Trophoblast cell (in vitro differentiated cells and primary cell): ENCODE results near the gene CACNG8.

ENCODE experiments used
- DNase-seq, 2 donors: peaks; one replicate each; pipeline ENCODE4 v3.0.0-alpha.2; 2016
- H2AFZ ChIP-seq: 2 replicates; pipeline ENCODE4 v1.6.1; 2013; ENCODE audit warnings: low read length, moderate library complexity, mild to moderate bottlenecking; ENCODE audit not compliant: insufficient read depth, poor library complexity
- H2AK5ac ChIP-seq: 2 replicates; pipeline ENCODE4 v1.6.1; 2013; ENCODE audit warnings: mild to moderate bottlenecking, low read length
- H2BK120ac ChIP-seq: 2 replicates; pipeline ENCODE4 v1.6.1; 2013; ENCODE audit warnings: low read length, mild to moderate bottlenecking, moderate library complexity; ENCODE audit not compliant: insufficient read depth, poor library complexity
- H2BK12ac ChIP-seq: 2 replicates; pipeline ENCODE4 v1.6.1; 2013; ENCODE audit warnings: mild to moderate bottlenecking, low read length, moderate library complexity
- H2BK5ac ChIP-seq: 2 replicates; pipeline ENCODE4 v1.6.1; 2013; ENCODE audit warnings: low read length, low read depth, moderate library complexity, mild to moderate bottlenecking; ENCODE audit not compliant: poor library complexity
- H3K14ac ChIP-seq: 2 replicates; pipeline ENCODE4 v1.6.1; 2013; ENCODE audit warnings: mild to moderate bottlenecking, low read length
- H3K18ac ChIP-seq: 2 replicates; pipeline ENCODE4 v1.6.1; 2013; ENCODE audit warnings: mild to moderate bottlenecking, low read length
- H3K23ac ChIP-seq: 2 replicates; pipeline ENCODE4 v1.6.1; 2013; ENCODE audit warnings: low read length
- H3K27ac ChIP-seq: 2 replicates; pipeline ENCODE4 v1.5.1; 2013; ENCODE audit warnings: low read depth, mild to moderate bottlenecking, inconsistent platforms, low read length, moderate library complexity
- H3K27me3 ChIP-seq: 2 replicates; pipeline ENCODE4 v1.6.1; 2013; ENCODE audit warnings: inconsistent platforms, mild to moderate bottlenecking, low read length, moderate library complexity; ENCODE audit not compliant: insufficient read depth
- H3K36me3 ChIP-seq, 2 experiments: 1 replicate in 1 of 2; 2 replicates in 1 of 2; pipeline ENCODE4 v1.6.1; 2013; ENCODE audit warnings: low read length in 2 of 2, mild to moderate bottlenecking in 2 of 2, moderate library complexity in 1 of 2; ENCODE audit not compliant: insufficient read depth in 2 of 2, control insufficient read depth in 1 of 2
- H3K4ac ChIP-seq: 2 replicates; pipeline ENCODE4 v1.6.1; 2013; ENCODE audit warnings: low read depth, mild to moderate bottlenecking, low read length, moderate library complexity
- H3K4me1 ChIP-seq, 2 experiments: 1 replicate in 1 of 2; 2 replicates in 1 of 2; pipeline ENCODE4 v1.6.1; 2013; ENCODE audit warnings: low read length in 2 of 2, mild to moderate bottlenecking in 2 of 2, moderate library complexity in 1 of 2; ENCODE audit not compliant: insufficient read depth in 2 of 2, control insufficient read depth in 1 of 2
- H3K4me2 ChIP-seq: 2 replicates; pipeline ENCODE4 v1.6.1; 2013; ENCODE audit warnings: inconsistent platforms, mild to moderate bottlenecking, low read length, moderate library complexity
- H3K4me3 ChIP-seq: 2 replicates; pipeline ENCODE4 v1.5.1; 2013; ENCODE audit warnings: mild to moderate bottlenecking, low read depth, low read length, inconsistent platforms
- H3K79me1 ChIP-seq: one replicate; pipeline ENCODE4 v1.6.1; 2013; ENCODE audit warnings: low read length
- H3K79me2 ChIP-seq: 2 replicates; pipeline ENCODE4 v1.6.1; 2013; ENCODE audit warnings: low read length, mild to moderate bottlenecking; ENCODE audit not compliant: control insufficient read depth, insufficient read depth, poor library complexity
- H3K9ac ChIP-seq: 2 replicates; pipeline ENCODE4 v1.6.1; 2013; ENCODE audit warnings: mild to moderate bottlenecking, low read length
- H3K9me3 ChIP-seq: 2 replicates; pipeline ENCODE4 v1.6.1; 2013; ENCODE audit warnings: low read depth, mild to moderate bottlenecking, control low read depth, inconsistent platforms, low read length; ENCODE audit not compliant: insufficient read depth
- H4K12ac ChIP-seq: 2 replicates; pipeline ENCODE4 v1.6.1; 2013; ENCODE audit warnings: low read depth, mild to moderate bottlenecking, low read length, moderate library complexity
- H4K8ac ChIP-seq: 2 replicates; pipeline ENCODE4 v1.6.1; 2013; ENCODE audit warnings: low read depth, mild to moderate bottlenecking, low read length, moderate library complexity
- H4K91ac ChIP-seq: one replicate; pipeline ENCODE4 v1.6.1; 2013; ENCODE audit warnings: low read depth, mild to moderate bottlenecking, low read length, moderate library complexity
- WGBS: extraction: QIAGEN DNeasy Blood & Tissue Kit; methylation state at CpG from one replicate; pipeline ENCODE4 v1.1.7; 2013; ENCODE audit warnings: missing lambda C conversion rate; ENCODE audit not compliant: insufficient read length, insufficient coverage; ENCODE audit errors: extremely low coverage; 5-methylcytosine and 5-hydroxymethylcytosine counted together

Gene CACNG8

GRCh38 chr19:54026656-54027055, 63.9 kb downstream of the CACNG8 start:
- no peak overlapping the region for H4K8ac ChIP-seq
- peaks cover 2% of the 10 kb centered on the region for H3K9me3 ChIP-seq
- H3K4ac ChIP-seq = no peak overlapping the region
- no peaks in the 10 kb centered on the region for H3K27me3 ChIP-seq
- no CpG with 5 or more reads among the region's 7 CpGs for WGBS
- H3K79me1 ChIP-seq = no peaks in the 10 kb centered on the region
- no peak overlapping the region for H2BK5ac ChIP-seq
- no peak overlapping the region for H4K12ac ChIP-seq
- no peak overlapping the region for H3K27ac ChIP-seq
- H3K23ac ChIP-seq = no peak overlapping the region
- no peaks in the 10 kb centered on the region for H3K36me3 ChIP-seq
- H2AK5ac ChIP-seq = no peak overlapping the region
- no peak overlapping the region for H3K9ac ChIP-seq
- no peak overlapping the region for H2AFZ ChIP-seq
- H3K4me3 ChIP-seq = no peak overlapping the region
- no peaks in the 10 kb centered on the region for H3K79me2 ChIP-seq
- H3K18ac ChIP-seq = no peak overlapping the region
- no peak overlapping the region for H4K91ac ChIP-seq
- no peak overlapping the region for H2BK120ac ChIP-seq
- H3K4me2 ChIP-seq = no peak overlapping the region
- H2BK12ac ChIP-seq = no peak overlapping the region
- no peak overlapping the region for H3K14ac ChIP-seq
- no peaks in the 10 kb centered on the region for H3K4me1 ChIP-seq
- DNase-seq = no peak

GRCh38 chr19:54029301-54029700, 66.6 kb downstream of the CACNG8 start:
- H3K18ac ChIP-seq = no peak overlapping the region
- no peak overlapping the region for H3K27ac ChIP-seq
- no peaks in the 10 kb centered on the region for H3K9me3 ChIP-seq
- no peak overlapping the region for H4K91ac ChIP-seq
- H2BK120ac ChIP-seq = no peak overlapping the region
- H3K36me3 ChIP-seq = no peaks in the 10 kb centered on the region
- no peak overlapping the region for H2AFZ ChIP-seq
- no peak overlapping the region for H3K14ac ChIP-seq
- no peak for DNase-seq
- H3K4ac ChIP-seq = no peak overlapping the region
- H3K4me1 ChIP-seq = no peaks in the 10 kb centered on the region
- no peaks in the 10 kb centered on the region for H3K79me1 ChIP-seq
- no peaks in the 10 kb centered on the region for H3K79me2 ChIP-seq
- H2BK5ac ChIP-seq = no peak overlapping the region
- no peak overlapping the region for H2AK5ac ChIP-seq
- H3K4me2 ChIP-seq = no peak overlapping the region
- H4K12ac ChIP-seq = no peak overlapping the region
- no peak overlapping the region for H3K9ac ChIP-seq
- H3K23ac ChIP-seq = no peak overlapping the region
- WGBS = no CpG with 5 or more reads among the region's 3 CpGs
- no peak overlapping the region for H2BK12ac ChIP-seq
- no peak overlapping the region for H3K4me3 ChIP-seq
- H3K27me3 ChIP-seq = no peaks in the 10 kb centered on the region
- no peak overlapping the region for H4K8ac ChIP-seq

GRCh38 chr19:54029930-54030490, 67.3 kb downstream of the CACNG8 start:
- Histone ChIP-seq H3K36me3 (no peaks in the 10 kb centered on the region), H4K91ac (no peak overlapping the region), H3K4ac (no peak overlapping the region), H3K4me3 (no peak overlapping the region), H3K9ac (no peak overlapping the region), H3K9me3 (no peaks in the 10 kb centered on the region), H3K79me1 (no peaks in the 10 kb centered on the region), H4K12ac (no peak overlapping the region), H2AK5ac (no peak overlapping the region), H3K14ac (no peak overlapping the region), H3K4me2 (no peak overlapping the region), H3K27ac (no peak overlapping the region), H2AFZ (no peak overlapping the region), H2BK12ac (no peak overlapping the region), H3K79me2 (no peaks in the 10 kb centered on the region), H2BK120ac (no peak overlapping the region), H4K8ac (no peak overlapping the region), H3K23ac (no peak overlapping the region), H3K27me3 (no peaks in the 10 kb centered on the region), H2BK5ac (no peak overlapping the region), H3K18ac (no peak overlapping the region), H3K4me1 (no peaks in the 10 kb centered on the region)
- DNase-seq = peak; percentile 61 to 84
- no CpG with 5 or more reads among the region's 9 CpGs for WGBS

GRCh38 chr19:54030895-54031586, 68.3 kb downstream of the CACNG8 start:
- Histone ChIP-seq H3K27ac (no peak overlapping the region), H3K27me3 (no peaks in the 10 kb centered on the region), H3K9me3 (no peaks in the 10 kb centered on the region), H3K36me3 (no peaks in the 10 kb centered on the region), H3K23ac (no peak overlapping the region), H3K4me1 (peaks cover 0 to 2% of the 10 kb centered on the region in 2 experiments), H3K9ac (no peak overlapping the region), H3K4me3 (no peak overlapping the region), H4K91ac (no peak overlapping the region), H2BK120ac (no peak overlapping the region), H3K79me1 (no peaks in the 10 kb centered on the region), H4K12ac (no peak overlapping the region), H2BK12ac (no peak overlapping the region), H3K14ac (no peak overlapping the region), H3K18ac (no peak overlapping the region), H2AK5ac (no peak overlapping the region), H3K79me2 (no peaks in the 10 kb centered on the region), H2AFZ (no peak overlapping the region), H3K4ac (no peak overlapping the region), H4K8ac (no peak overlapping the region), H2BK5ac (no peak overlapping the region), H3K4me2 (no peak overlapping the region)
- WGBS = no CpG with 5 or more reads among the region's 13 CpGs
- no peak for DNase-seq
